Measurements from ENCODE around the gene CD80. TPM values are rescaled to one million over a fixed set of nuclear protein-coding genes. Genes with fewer than 3 reads are reported as not detected.

Gene CD80
- total RNA-seq, 2 experiments from 2014 or later: 0.17 to 0.41 TPM

DNA sequence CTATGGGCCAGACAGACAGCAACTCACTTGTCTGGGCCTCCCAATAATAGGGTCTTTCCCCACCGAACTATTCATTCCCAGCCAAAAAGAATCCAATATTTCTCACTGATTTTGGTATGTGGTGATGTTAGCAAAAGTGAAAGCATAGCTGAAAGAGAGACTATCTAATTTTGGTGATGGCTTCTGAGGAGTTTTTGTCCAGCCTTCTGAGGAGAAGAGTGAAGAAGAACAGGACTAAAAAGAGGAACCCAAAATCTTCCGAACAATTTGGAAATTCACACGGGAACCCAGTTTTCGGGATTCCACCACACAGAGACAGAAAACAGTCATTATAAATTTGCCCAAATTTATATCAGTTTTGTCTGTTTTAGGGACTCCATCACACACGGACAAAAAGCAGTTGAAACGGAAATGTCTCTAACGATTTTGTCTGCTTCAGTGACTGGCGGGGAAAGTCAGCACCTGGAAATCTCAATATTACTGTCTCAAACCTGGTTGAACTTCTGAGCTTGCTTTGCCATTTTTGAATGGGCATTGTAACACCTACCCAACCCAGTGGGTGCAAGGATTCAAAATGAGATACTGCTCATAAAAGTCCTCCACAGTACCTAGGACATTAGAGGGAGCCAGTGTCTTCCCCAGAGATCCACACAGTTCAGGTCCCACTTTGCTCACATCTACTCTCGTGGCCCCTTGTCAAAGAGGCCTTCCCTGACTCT, 9.1 kb downstream of the CD80 start:
- DNase-seq (no peak), ATAC-seq (ENCODE audit: poor library complexity) (no peak)
- intact Hi-C loops (cut with DNase I, micrococcal nuclease): loop anchor here in 1 of 2 experiments (10.0 kb wide), 1 partner anchor 86 kb away; the partner anchor contains the start of genes POGLUT1 and TMEM39A
- no peaks in the 10 kb centered on the region for H3K27me3 Mint-ChIP-seq
- H3K9me3 Mint-ChIP-seq: no peaks in the 10 kb centered on the region
- Histone ChIP-seq H3K9me3 (ENCODE audit: control insufficient read depth in 1 of 2, insufficient read depth in 1 of 2, low read length in 2 of 2) (no peaks in the 10 kb centered on the region), H3K27ac (ENCODE audit: low read depth in 1 of 2, low read length in 2 of 2) (no peak overlapping the region), H3K36me3 (ENCODE audit: insufficient read depth, low read length) (no peaks in the 10 kb centered on the region), H3K4me1 (ENCODE audit: insufficient read depth, low read length) (no peaks in the 10 kb centered on the region), H3K4me3 (ENCODE audit: low read length) (no peak overlapping the region), H3K27me3 (ENCODE audit: control insufficient read depth in 1 of 2, insufficient read depth in 2 of 2, low read length in 2 of 2) (no peaks in the 10 kb centered on the region)
- CTCF ChIA-PET: no interaction called here
- TF ChIP-seq, protein P1, sequence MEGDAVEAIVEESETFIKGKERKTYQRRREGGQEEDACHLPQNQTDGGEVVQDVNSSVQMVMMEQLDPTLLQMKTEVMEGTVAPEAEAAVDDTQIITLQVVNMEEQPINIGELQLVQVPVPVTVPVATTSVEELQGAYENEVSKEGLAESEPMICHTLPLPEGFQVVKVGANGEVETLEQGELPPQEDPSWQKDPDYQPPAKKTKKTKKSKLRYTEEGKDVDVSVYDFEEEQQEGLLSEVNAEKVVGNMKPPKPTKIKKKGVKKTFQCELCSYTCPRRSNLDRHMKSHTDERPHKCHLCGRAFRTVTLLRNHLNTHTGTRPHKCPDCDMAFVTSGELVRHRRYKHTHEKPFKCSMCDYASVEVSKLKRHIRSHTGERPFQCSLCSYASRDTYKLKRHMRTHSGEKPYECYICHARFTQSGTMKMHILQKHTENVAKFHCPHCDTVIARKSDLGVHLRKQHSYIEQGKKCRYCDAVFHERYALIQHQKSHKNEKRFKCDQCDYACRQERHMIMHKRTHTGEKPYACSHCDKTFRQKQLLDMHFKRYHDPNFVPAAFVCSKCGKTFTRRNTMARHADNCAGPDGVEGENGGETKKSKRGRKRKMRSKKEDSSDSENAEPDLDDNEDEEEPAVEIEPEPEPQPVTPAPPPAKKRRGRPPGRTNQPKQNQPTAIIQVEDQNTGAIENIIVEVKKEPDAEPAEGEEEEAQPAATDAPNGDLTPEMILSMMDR (IDR thresholded peaks at IDR 0.05): no peak
- no peaks in the 10 kb centered on the region for H3K36me3 Mint-ChIP-seq (ENCODE audit: low read depth)
- H3K4me1 Mint-ChIP-seq (ENCODE audit: low read depth): no peaks in the 10 kb centered on the region
- H3K27ac Mint-ChIP-seq: no peak overlapping the region
- POLR2A ChIA-PET: no interaction called here
- no peak overlapping the region for H3K4me3 Mint-ChIP-seq

- POLR2A ChIA-PET: no interaction called here
- Histone ChIP-seq H3K9me3 (ENCODE audit: control insufficient read depth in 1 of 2, insufficient read depth in 1 of 2, low read length in 2 of 2) (no peaks in the 10 kb centered on the region), H3K4me3 (ENCODE audit: low read length) (no peak overlapping the region), H3K27me3 (ENCODE audit: control insufficient read depth in 1 of 2, insufficient read depth in 2 of 2, low read length in 2 of 2) (no peaks in the 10 kb centered on the region), H3K36me3 (ENCODE audit: insufficient read depth, low read length) (no peaks in the 10 kb centered on the region), H3K27ac (ENCODE audit: low read depth in 1 of 2, low read length in 2 of 2) (no peak overlapping the region), H3K4me1 (ENCODE audit: insufficient read depth, low read length) (no peaks in the 10 kb centered on the region)
- Mint-ChIP-seq H3K4me1 (ENCODE audit: low read depth) (no peaks in the 10 kb centered on the region), H3K9me3 (no peaks in the 10 kb centered on the region), H3K27ac (no peak overlapping the region), H3K36me3 (ENCODE audit: low read depth) (no peaks in the 10 kb centered on the region), H3K4me3 (no peak overlapping the region), H3K27me3 (no peaks in the 10 kb centered on the region)
- no peak for ATAC-seq (ENCODE audit: poor library complexity)
- intact Hi-C loops (cut with DNase I, micrococcal nuclease): no loop called here
- CTCF ChIA-PET: no interaction called here
- TF ChIP-seq, protein P1 (IDR thresholded peaks at IDR 0.05): no peak
- no peak for DNase-seq
These were observed 11.1 kb downstream of the CD80 start for GRCh38 chr3:119548341-119548740.

DNA sequence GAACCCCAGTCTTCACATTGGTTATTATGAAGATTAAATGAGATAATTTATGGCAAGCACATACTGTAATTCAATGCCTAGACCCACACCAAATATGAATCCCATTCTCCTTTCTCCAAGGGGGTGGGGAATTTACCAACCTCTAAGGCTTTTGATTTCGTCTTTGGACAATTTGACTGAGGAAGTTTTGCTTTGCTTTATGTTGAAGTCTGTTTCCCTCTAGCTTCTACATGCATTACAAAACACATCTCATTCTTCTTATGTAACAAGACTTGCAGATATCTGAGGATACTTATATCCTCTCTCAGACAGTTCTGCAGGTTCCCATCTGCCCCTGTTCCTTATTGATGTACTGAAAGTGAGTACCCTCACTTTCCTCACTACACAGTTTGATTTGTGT, 12.2 kb downstream of the CD80 start:
- ATAC-seq (ENCODE audit: poor library complexity) (no peak), DNase-seq (no peak)
- Mint-ChIP-seq H3K9me3 (no peaks in the 10 kb centered on the region), H3K27me3 (no peaks in the 10 kb centered on the region), H3K36me3 (ENCODE audit: low read depth) (no peaks in the 10 kb centered on the region), H3K4me3 (no peak overlapping the region), H3K27ac (no peak overlapping the region), H3K4me1 (ENCODE audit: low read depth) (no peaks in the 10 kb centered on the region)
- Histone ChIP-seq H3K27me3 (ENCODE audit: control insufficient read depth in 1 of 2, insufficient read depth in 2 of 2, low read length in 2 of 2) (no peaks in the 10 kb centered on the region), H3K4me1 (ENCODE audit: insufficient read depth, low read length) (no peaks in the 10 kb centered on the region), H3K4me3 (ENCODE audit: low read length) (no peak overlapping the region), H3K36me3 (ENCODE audit: insufficient read depth, low read length) (no peaks in the 10 kb centered on the region), H3K9me3 (ENCODE audit: control insufficient read depth in 1 of 2, insufficient read depth in 1 of 2, low read length in 2 of 2) (no peaks in the 10 kb centered on the region), H3K27ac (ENCODE audit: low read depth in 1 of 2, low read length in 2 of 2) (no peak overlapping the region)
- TF ChIP-seq, protein P1 (IDR thresholded peaks at IDR 0.05): no peak
- ChIA-PET CTCF (no interaction called here), POLR2A (no interaction called here)
- intact Hi-C loops (cut with DNase I, micrococcal nuclease): no loop called here

Data from CD4-positive, alpha-beta T cell (primary cell).